Retinal pigment epithelial cell (primary cell): ENCODE data around the gene SLC6A16.
A peak's percentile ranks its signal among the peaks of the same experiment; 100 is the strongest.

Source experiments
- DNase-seq: peaks from one replicate; pipeline ENCODE4 v3.0.0-alpha.2; 2010; ENCODE audit warnings: low read depth
- H3K4me3 ChIP-seq: 2 replicates; pipeline ENCODE4 v1.5.1; 2011; ENCODE audit warnings: mild to moderate bottlenecking, low read length, control low read depth, moderate library complexity
- TF ChIP-seq, protein P1 (sequence below): conservative IDR thresholded peaks from 2 replicates; pipeline ENCODE4 v1.5.1; 2011; ENCODE audit warnings: low read depth, low read length, control low read depth, inconsistent platforms

SLC6A16 gene

GRCh38 chr19:49355909-49356353 is 30.9 kb upstream of the SLC6A16 start:
- DNase-seq = no peak
- TF ChIP-seq, protein P1, sequence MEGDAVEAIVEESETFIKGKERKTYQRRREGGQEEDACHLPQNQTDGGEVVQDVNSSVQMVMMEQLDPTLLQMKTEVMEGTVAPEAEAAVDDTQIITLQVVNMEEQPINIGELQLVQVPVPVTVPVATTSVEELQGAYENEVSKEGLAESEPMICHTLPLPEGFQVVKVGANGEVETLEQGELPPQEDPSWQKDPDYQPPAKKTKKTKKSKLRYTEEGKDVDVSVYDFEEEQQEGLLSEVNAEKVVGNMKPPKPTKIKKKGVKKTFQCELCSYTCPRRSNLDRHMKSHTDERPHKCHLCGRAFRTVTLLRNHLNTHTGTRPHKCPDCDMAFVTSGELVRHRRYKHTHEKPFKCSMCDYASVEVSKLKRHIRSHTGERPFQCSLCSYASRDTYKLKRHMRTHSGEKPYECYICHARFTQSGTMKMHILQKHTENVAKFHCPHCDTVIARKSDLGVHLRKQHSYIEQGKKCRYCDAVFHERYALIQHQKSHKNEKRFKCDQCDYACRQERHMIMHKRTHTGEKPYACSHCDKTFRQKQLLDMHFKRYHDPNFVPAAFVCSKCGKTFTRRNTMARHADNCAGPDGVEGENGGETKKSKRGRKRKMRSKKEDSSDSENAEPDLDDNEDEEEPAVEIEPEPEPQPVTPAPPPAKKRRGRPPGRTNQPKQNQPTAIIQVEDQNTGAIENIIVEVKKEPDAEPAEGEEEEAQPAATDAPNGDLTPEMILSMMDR = no peak
- no peak overlapping the region for H3K4me3 ChIP-seq

- TF ChIP-seq, protein P1 = no peak
- H3K4me3 ChIP-seq = no peak overlapping the region
- DNase-seq = no peak
Measured at GRCh38 chr19:49349567-49349966, 24.6 kb upstream of the SLC6A16 start.

GRCh38 chr19:49348305-49349189 is 23.6 kb upstream of the SLC6A16 start:
- DNase-seq = no peak
- no peak overlapping the region for H3K4me3 ChIP-seq
- TF ChIP-seq, protein P1 = no peak

DNA sequence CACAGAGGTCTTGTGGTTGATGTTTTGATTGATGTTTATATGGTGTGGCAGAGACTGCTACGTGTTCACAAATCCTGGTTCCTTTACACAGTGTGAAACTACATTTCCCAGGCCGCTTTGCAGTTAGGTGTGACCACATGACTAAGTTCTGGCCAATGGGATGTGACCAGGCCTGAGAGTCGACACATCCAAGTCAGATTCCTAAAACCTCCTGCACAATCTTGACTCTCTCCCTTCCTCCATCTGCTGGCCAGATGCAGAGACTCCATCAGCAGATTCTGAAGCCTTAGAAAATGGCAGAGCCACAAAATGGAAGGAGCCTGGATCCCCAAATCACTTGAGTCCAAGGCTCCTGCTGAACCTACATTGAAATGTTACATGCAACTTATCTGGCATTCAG is 22.8 kb upstream of the SLC6A16 start:
- H3K4me3 ChIP-seq = no peak overlapping the region
- TF ChIP-seq, protein P1 = peak; percentile 34
- no peak for DNase-seq

DNA sequence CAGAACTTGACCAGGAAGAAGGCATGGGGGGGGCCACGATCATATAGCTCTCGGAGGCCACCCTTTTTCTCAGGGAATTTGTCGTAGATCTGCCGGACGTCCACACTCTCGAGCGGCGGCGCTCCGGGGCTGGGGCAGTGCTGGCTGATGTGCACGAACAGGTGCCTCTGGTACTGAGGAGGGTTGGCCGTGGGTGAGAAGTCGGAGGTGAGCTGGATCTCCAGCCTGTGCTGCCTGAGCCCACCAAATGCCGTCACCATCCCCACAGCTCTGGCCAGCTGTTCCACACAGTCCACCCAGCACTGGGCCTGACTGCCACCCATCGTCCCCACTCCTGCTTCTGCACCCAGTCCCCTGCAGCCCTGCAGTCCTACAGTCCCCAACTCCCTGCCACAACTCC is 22.2 kb upstream of the SLC6A16 start:
- DNase-seq = no peak
- no peak overlapping the region for H3K4me3 ChIP-seq
- TF ChIP-seq, protein P1 = no peak

DNA sequence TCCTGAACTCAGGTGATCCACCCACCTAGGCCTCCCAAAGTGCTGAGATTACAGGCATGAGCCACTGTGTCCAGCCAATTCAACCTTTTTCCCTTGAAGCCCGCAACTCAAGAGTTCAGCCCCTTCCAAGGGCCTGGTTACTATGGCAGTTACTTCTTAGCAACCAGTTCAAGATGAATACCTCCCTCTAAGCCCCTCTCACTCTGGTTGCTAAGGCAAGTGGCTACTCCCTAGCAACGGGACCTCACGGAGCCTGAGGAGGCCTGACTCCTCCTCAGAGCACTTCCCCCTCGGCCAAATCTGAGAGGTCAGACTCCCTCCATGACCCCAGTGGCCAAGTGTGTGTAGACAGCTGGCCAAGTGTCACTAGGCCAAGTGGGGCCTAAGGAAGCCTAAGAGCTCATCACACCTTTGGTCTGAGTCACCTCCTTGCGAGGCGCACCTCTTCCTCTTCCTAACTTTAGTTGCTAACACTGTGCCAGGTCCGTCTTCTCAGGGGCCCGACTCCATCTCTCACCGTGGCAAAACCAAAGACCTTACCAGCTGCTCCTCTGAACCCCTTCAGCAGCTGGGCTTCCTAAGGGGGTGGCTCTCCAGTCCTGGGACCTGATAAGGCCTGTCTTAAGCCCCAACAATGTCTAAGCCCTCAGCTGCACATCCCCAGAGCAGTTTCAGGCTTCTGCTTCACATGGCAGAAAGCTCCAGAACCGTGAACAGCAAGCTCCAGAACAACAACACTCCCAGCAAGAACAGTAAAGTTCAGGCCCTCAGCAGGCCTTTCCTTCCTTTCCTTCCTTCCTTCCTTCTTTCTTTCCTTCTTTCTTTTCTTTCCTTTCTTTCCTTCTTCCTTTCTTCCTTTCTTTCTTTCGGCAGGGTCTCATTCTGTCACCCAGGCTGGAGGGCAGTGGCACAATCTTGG is 19.8 kb upstream of the SLC6A16 start:
- H3K4me3 ChIP-seq = no peak overlapping the region
- DNase-seq = no peak
- TF ChIP-seq, protein P1 = no peak
